K562 (cell line): Measurements from ENCODE around the gene CBFA2T2. TPM values are rescaled to one million over a fixed set of nuclear protein-coding genes. Genes with fewer than 3 reads are reported as not detected.

Experiments
- ATAC-seq: fragments of 200-7000 bp; cut with Tn5 transposase; 3 replicates; pipeline ENCODE4 v1.9.1; 2020; ENCODE audit warnings: moderate library complexity
- BruUV-seq: library from RNA; stranded (reverse); fragments of 400-500 nt; replicated peaks from 2 replicates; lab custom pipeline; 2021; lab: Mats Ljungman, UMichigan
- CTCF ChIA-PET: fragments of 300-600 bp; formaldehyde crosslinking; extraction: SDS; loops from one replicate; lab custom pipeline; 2021; ENCODE audit warnings: low intra/inter-chr PET ratio; lab: Yijun Ruan, JAX
- POLR2A ChIA-PET: fragments of 300-600, 350-650 bp; sonication (Branson Sonifier 250); formaldehyde crosslinking; extraction: SDS; loops from one replicate; lab custom pipeline; 2021; ENCODE audit warnings: antibody characterized with exemption, inconsistent platforms; lab: Yijun Ruan, JAX
- DNase-seq, 4 experiments: peaks; one replicate each; pipeline versions ENCODE4 v3.0.0 to v3.0.0-alpha.2; 2011 to 2018; ENCODE audit warnings: low spot score in 3 of 4, mixed read lengths in 3 of 4; ENCODE audit errors: extremely low read depth in 1 of 4
- FAIRE-seq: peaks from 2 replicates; lab custom pipeline; 2011; peaks lifted over from hg19 to GRCh38; lab: Jason Lieb, UNC
- H2AFZ ChIP-seq: 2 replicates; pipeline ENCODE4 v1.6.0; 2011; ENCODE audit warnings: low read depth, low read length, control low read depth, inconsistent platforms
- H3K27ac ChIP-seq: fragments of 200-600 bp; 3 replicates; pipeline ENCODE4 v1.8.0; 2011; ENCODE audit warnings: low read depth, mild to moderate bottlenecking, control low read depth, inconsistent platforms, low read length, moderate library complexity, mixed read lengths; ENCODE audit errors: extremely low read depth
- H3K27me3 ChIP-seq, 2 experiments: fragments of 300-600 bp in 1 of 2; 2 replicates in 1 of 2; 3 replicates in 1 of 2; pipeline versions ENCODE4 v1.6.0 to v1.8.0; 2011; ENCODE audit warnings: inconsistent platforms in 2 of 2, low read length in 2 of 2, mild to moderate bottlenecking in 1 of 2, mixed read lengths in 1 of 2, moderate library complexity in 1 of 2; ENCODE audit not compliant: control insufficient read depth in 2 of 2, insufficient read depth in 2 of 2
- H3K36me3 ChIP-seq: fragments of 300-600 bp; 3 replicates; pipeline ENCODE4 v1.8.0; 2011; ENCODE audit warnings: mild to moderate bottlenecking, low read length, inconsistent platforms; ENCODE audit not compliant: control insufficient read depth, insufficient read depth
- H3K4me1 ChIP-seq, 2 experiments: fragments of 200-600 bp in 1 of 2; replicated peaks in 1 of 2; 2 replicates in 1 of 2; 3 replicates in 1 of 2; pipeline versions ENCODE4 v1.5.1 to v1.8.0; 2011; ENCODE audit warnings: inconsistent platforms in 2 of 2, low read length in 2 of 2, mild to moderate bottlenecking in 1 of 2, mixed read lengths in 1 of 2, moderate library complexity in 1 of 2; ENCODE audit not compliant: control insufficient read depth in 2 of 2, insufficient read depth in 2 of 2
- H3K4me2 ChIP-seq: 2 replicates; pipeline ENCODE4 v1.6.1; 2011; ENCODE audit warnings: low read length, control low read depth, inconsistent platforms, mixed read lengths; ENCODE audit not compliant: insufficient read depth
- H3K4me3 ChIP-seq: fragments of 200-600 bp; sonication (generic), shearing (Covaris generic); 2 replicates; pipeline ENCODE4 v1.5.1; 2016; ENCODE audit warnings: control low read depth, inconsistent platforms
- H3K79me2 ChIP-seq: fragments of 200-600 bp; 3 replicates; pipeline ENCODE4 v1.8.0; 2011; ENCODE audit warnings: low read length, inconsistent platforms; ENCODE audit not compliant: control insufficient read depth, insufficient read depth
- H3K9ac ChIP-seq, 2 experiments: 2 replicates each; pipeline versions ENCODE4 v1.6.0 to v1.6.1; 2011; ENCODE audit warnings: low read depth in 2 of 2, low read length in 2 of 2, control low read depth in 1 of 2, inconsistent platforms in 1 of 2, mild to moderate bottlenecking in 1 of 2, mixed read lengths in 1 of 2; ENCODE audit not compliant: insufficient read depth in 1 of 2
- H3K9me1 ChIP-seq: one replicate; pipeline ENCODE4 v1.6.0; 2011; ENCODE audit warnings: inconsistent platforms, mild to moderate bottlenecking, low read length, moderate library complexity; ENCODE audit not compliant: control insufficient read depth, insufficient read depth
- H3K9me3 ChIP-seq: replicated peaks from 2 replicates; pipeline ENCODE4 v1.5.1; 2011; ENCODE audit warnings: low read depth, low read length, inconsistent platforms; ENCODE audit not compliant: control insufficient read depth, insufficient read depth
- H4K20me1 ChIP-seq: replicated peaks from 2 replicates; pipeline ENCODE4 v1.6.1; 2011; ENCODE audit warnings: low read length, inconsistent platforms, mixed read lengths; ENCODE audit not compliant: control insufficient read depth, insufficient read depth
- ARHGAP35 ChIP-seq: fragments of 450-650 bp; IDR thresholded peaks from 2 replicates; pipeline ENCODE4 v1.6.1; 2018; ENCODE audit not compliant: partially characterized antibody
- BHLHE40 ChIP-seq: IDR thresholded peaks from 2 replicates; pipeline ENCODE4 v1.6.1; 2011; ENCODE audit warnings: low read length, improper control_type of control experiment
- BRD9 ChIP-seq: fragments of 450-650 bp; IDR thresholded peaks from 2 replicates; pipeline ENCODE4 v1.6.1; 2018; ENCODE audit warnings: low read depth; ENCODE audit not compliant: partially characterized antibody
- E2F6 ChIP-seq, 2 experiments: IDR thresholded peaks; 2 replicates each; pipeline ENCODE4 v1.6.1; 2011; ENCODE audit warnings: borderline replicate concordance in 1 of 2, control low read depth in 1 of 2, low read depth in 1 of 2, low read length in 1 of 2, mild to moderate bottlenecking in 1 of 2, mixed read lengths in 1 of 2, moderate library complexity in 1 of 2; ENCODE audit not compliant: insufficient read depth in 1 of 2, insufficient read length in 1 of 2, poor library complexity in 1 of 2, severe bottlenecking in 1 of 2; ENCODE audit errors: extremely low read depth in 1 of 2
- EP300 ChIP-seq: IDR thresholded peaks from 2 replicates; pipeline ENCODE4 v1.6.1; 2012; ENCODE audit warnings: low read length, improper control_type of control experiment
- GATA2 ChIP-seq: sonication (generic); formaldehyde crosslinking; IDR thresholded peaks from 2 replicates; pipeline ENCODE4 v1.4.0; 2020; ENCODE audit warnings: mild to moderate bottlenecking, missing genetic modification reagents
- HDGF ChIP-seq: fragments of 450-650 bp; IDR thresholded peaks from 2 replicates; pipeline ENCODE4 v1.6.1; 2016
- KDM4B ChIP-seq, 2 experiments: fragments of 450-650 bp in 1 of 2; sonication (generic) in 1 of 2; IDR thresholded peaks; 2 replicates each; pipeline ENCODE4 v1.6.1; 2016 to 2017; ENCODE audit warnings: borderline replicate concordance in 2 of 2, antibody characterized with exemption in 1 of 2, low read depth in 1 of 2, mild to moderate bottlenecking in 1 of 2
- PATZ1 ChIP-seq: fragments of 250-450 bp; sonication (Bioruptor Pico); IDR thresholded peaks from 2 replicates; pipeline ENCODE4 v1.5.0; 2020; ENCODE audit warnings: mild to moderate bottlenecking, borderline replicate concordance
- RBM25 ChIP-seq: fragments of 200-400 bp; formaldehyde crosslinking; IDR thresholded peaks from 2 replicates; pipeline ENCODE4 v1.6.1; 2018; ENCODE audit warnings: low read length, low read depth, moderate library complexity; ENCODE audit not compliant: severe bottlenecking
- SMARCC2 ChIP-seq: fragments of 450-650 bp; IDR thresholded peaks from 2 replicates; pipeline ENCODE4 v1.6.1; 2017; ENCODE audit warnings: antibody characterized with exemption, moderate library complexity, mild to moderate bottlenecking, low read depth
- SNRNP70 ChIP-seq: fragments of 200-400 bp; formaldehyde crosslinking; optimal IDR thresholded peaks from 2 replicates; pipeline ENCODE3; 2017; ENCODE audit warnings: low read depth, low read length
- SRF ChIP-seq, 2 experiments: fragments of 250-450, 450-650 bp in 1 of 2; sonication (Bioruptor Pico) in 1 of 2; sonication (generic) in 1 of 2; formaldehyde crosslinking; IDR thresholded peaks; 2 replicates each; pipeline versions ENCODE4 v1.5.0 to v1.5.1; 2020 to 2022; ENCODE audit warnings: mild to moderate bottlenecking in 1 of 2, missing genetic modification reagents in 1 of 2
- ZNF232 ChIP-seq: sonication (generic); formaldehyde crosslinking; IDR thresholded peaks from 2 replicates; pipeline ENCODE4 v1.8.0; 2022; ENCODE audit warnings: mild to moderate bottlenecking, missing genetic modification reagents
- ZNF3 ChIP-seq: fragments of 250-450 bp; sonication (Bioruptor Pico); IDR thresholded peaks from 2 replicates; pipeline ENCODE4 v1.5.0; 2021; ENCODE audit warnings: mild to moderate bottlenecking, moderate library complexity
- ZNF551 ChIP-seq: fragments of 250-450 bp; sonication (Bioruptor Pico); IDR thresholded peaks from 2 replicates; pipeline ENCODE4 v1.5.0; 2021; ENCODE audit warnings: mild to moderate bottlenecking, moderate library complexity
- WGBS: fragments of 100-300 bp; shearing (Covaris generic); methylation state at CpG from one replicate; pipeline ENCODE4 v1.1.6; 2016; ENCODE audit warnings: low coverage, mixed read lengths; ENCODE audit not compliant: insufficient coverage; ENCODE audit errors: missing lambda C conversion rate; 5-methylcytosine and 5-hydroxymethylcytosine counted together
- in situ Hi-C: fragments of 300-500 bp; cut with MboI; formaldehyde crosslinking; loops from 4 replicates; pipeline ENCODE4 v1.15.0; 2018; ENCODE audit warnings: inconsistent platforms, mixed read lengths
- intact Hi-C: fragments of 100-400 bp; cut with micrococcal nuclease; formaldehyde crosslinking; loops from 2 replicates; pipeline ENCODE4 v1.14.2; 2022
- polyA plus RNA-seq, 8 experiments: library from polyadenylated mRNA; depleted of rRNA in 4 of 8; stranded (reverse) in 5 of 8; unstranded in 3 of 8; fragments of >200 nt; fragmentation: Nextera tagmentation in 2 of 8; fragmentation: Illumina TruSeq in 1 of 8; extraction: Ambion mirVana in 2 of 8; extraction: Trizol in 1 of 8; gene quantifications; 2 replicates each; pipeline versions ENCODE4 v1.2.1 to v1.2.3, GENCODE V29; 2011 to 2014; ENCODE audit warnings: inconsistent platforms in 1 of 8, missing spikeins in 1 of 8
- total RNA-seq, 7 experiments: library from RNA; depleted of rRNA in 6 of 7; stranded (reverse); fragments of >200 nt in 6 of 7; fragmentation: Illumina TruSeq in 2 of 7; extraction: Trizol in 2 of 7; gene quantifications; 2 replicates each; pipeline versions ENCODE4 v1.2.1 to v1.2.3, GENCODE V29; 2011 to 2021; ENCODE audit warnings: low replicate concordance in 1 of 7
- TF ChIP-seq, protein P1 (sequence below): fragments of 250-450 bp; sonication (Bioruptor Pico); IDR thresholded peaks from 2 replicates; pipeline ENCODE4 v1.9.0; 2021; ENCODE audit warnings: mild to moderate bottlenecking, inconsistent platforms

Gene CBFA2T2
- total and polyA plus RNA-seq, 9 of the 15 experiments (the other 6 are each of a cell fraction or from before 2014, with no cell fraction given), result 0.27 to 9.6 (median 5.8) TPM

GRCh38 chr20:33606118-33606771 lies 116.3 kb downstream of the CBFA2T2 start:
- Histone ChIP-seq H3K9me1 (no peaks in the 10 kb centered on the region), H3K9ac (no peak overlapping the region), H4K20me1 (no peaks in the 10 kb centered on the region), H3K4me2 (no peak overlapping the region), H3K36me3 (peaks cover 23% of the 10 kb centered on the region; the same call in 2 of the 3 replicates), H2AFZ (no peak overlapping the region), H3K4me1 (peaks cover 0 to 5% of the 10 kb centered on the region in 2 experiments; a peak in 2 of 5 replicates), H3K4me3 (no peak overlapping the region), H3K27me3 (no peaks in the 10 kb centered on the region), H3K79me2 (0 out of 3 replicates have a peak, but pooled peaks cover 2% of the 10 kb centered on the region), H3K27ac (no peak overlapping the region), H3K9me3 (no peaks in the 10 kb centered on the region)
- FAIRE-seq, result no peak
- in situ Hi-C loops, result no loop called here
- POLR2A ChIA-PET, result interaction anchor here (1.1 kb wide), 1 partner anchor 25 kb away, joined by 3 read pairs; no protein-coding TSS in a partner anchor
- DNase-seq, result no peak
- no peak for ATAC-seq
- 66% methylated on average over 3 of the region's 3 CpGs for WGBS
- BruUV-seq, result no TSS peak
- CTCF ChIA-PET, result no interaction called here
- no peak for TF ChIP-seq E2F6 (IDR thresholded peaks at IDR 0.05; ENCODE audit: borderline replicate concordance in 1 of 2, extremely low read depth in 1 of 2, insufficient read depth in 1 of 2, insufficient read length in 1 of 2, low read depth in 1 of 2, low read length in 1 of 2, poor library complexity in 1 of 2, severe bottlenecking in 1 of 2)
- no peak for TF ChIP-seq ZNF3 (CRISPR knock-in tag)
- no peak for TF ChIP-seq BHLHE40
- TF ChIP-seq SRF (CRISPR knock-in tag; IDR thresholded peaks at IDR 0.05), result no peak
- TF ChIP-seq, protein P1, sequence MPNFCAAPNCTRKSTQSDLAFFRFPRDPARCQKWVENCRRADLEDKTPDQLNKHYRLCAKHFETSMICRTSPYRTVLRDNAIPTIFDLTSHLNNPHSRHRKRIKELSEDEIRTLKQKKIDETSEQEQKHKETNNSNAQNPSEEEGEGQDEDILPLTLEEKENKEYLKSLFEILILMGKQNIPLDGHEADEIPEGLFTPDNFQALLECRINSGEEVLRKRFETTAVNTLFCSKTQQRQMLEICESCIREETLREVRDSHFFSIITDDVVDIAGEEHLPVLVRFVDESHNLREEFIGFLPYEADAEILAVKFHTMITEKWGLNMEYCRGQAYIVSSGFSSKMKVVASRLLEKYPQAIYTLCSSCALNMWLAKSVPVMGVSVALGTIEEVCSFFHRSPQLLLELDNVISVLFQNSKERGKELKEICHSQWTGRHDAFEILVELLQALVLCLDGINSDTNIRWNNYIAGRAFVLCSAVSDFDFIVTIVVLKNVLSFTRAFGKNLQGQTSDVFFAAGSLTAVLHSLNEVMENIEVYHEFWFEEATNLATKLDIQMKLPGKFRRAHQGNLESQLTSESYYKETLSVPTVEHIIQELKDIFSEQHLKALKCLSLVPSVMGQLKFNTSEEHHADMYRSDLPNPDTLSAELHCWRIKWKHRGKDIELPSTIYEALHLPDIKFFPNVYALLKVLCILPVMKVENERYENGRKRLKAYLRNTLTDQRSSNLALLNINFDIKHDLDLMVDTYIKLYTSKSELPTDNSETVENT (CRISPR knock-in tag), result no peak
- no peak for TF ChIP-seq SNRNP70
- TF ChIP-seq SMARCC2, result no peak
- no peak for TF ChIP-seq KDM4B (IDR thresholded peaks at IDR 0.05; ENCODE audit: borderline replicate concordance in 2 of 2, low read depth in 1 of 2)
- no peak for TF ChIP-seq EP300
- TF ChIP-seq BRD9, result no peak
- TF ChIP-seq GATA2 (CRISPR knock-in tag), result no peak
- TF ChIP-seq ARHGAP35, result no peak
- no peak for TF ChIP-seq PATZ1
- no peak for TF ChIP-seq ZNF551
- no peak for TF ChIP-seq RBM25
- no peak for TF ChIP-seq HDGF
- no peak for TF ChIP-seq ZNF232 (CRISPR knock-in tag)
- intact Hi-C loops, result no loop called here
